Kasumi-1 (cell line): ENCODE data around the gene STX3.
"Not testable (repeated sequence)": the region's sequence is repeated elsewhere in the genome, so short reads cannot be mapped to it uniquely, and the experiment has no call there.

Experiments used
- DNase-seq, 2 experiments: peaks; one replicate each; lab custom pipeline; 2025; lab: John Stamatoyannopoulos, UW

Gene STX3

GRCh38 chr11:59758401-59759037 lies 3.3 kb downstream of the STX3 start:
- DNase-seq, result no peak

GRCh38 chr11:59759900-59760299 lies 4.7 kb downstream of the STX3 start:
- no peak for DNase-seq

- DNase-seq, result no peak
Measured at GRCh38 chr11:59760771-59761170, 5.6 kb downstream of the STX3 start.

- DNase-seq, result no peak
Measured at GRCh38 chr11:59761993-59762392, 6.8 kb downstream of the STX3 start.

- DNase-seq, result no peak
Measured at GRCh38 chr11:59765068-59765735, 10.0 kb downstream of the STX3 start.

- no peak for DNase-seq
Measured at GRCh38 chr11:59766542-59767224, 11.5 kb downstream of the STX3 start.

GRCh38 chr11:59767225-59767611 lies 12.0 kb downstream of the STX3 start:
- DNase-seq, result peak; percentile 35 to 55

- DNase-seq, result no peak
Measured at GRCh38 chr11:59769111-59769510, 13.9 kb downstream of the STX3 start.

GRCh38 chr11:59769828-59770227 lies 14.7 kb downstream of the STX3 start:
- DNase-seq, result no peak

- DNase-seq, result no peak
Measured at GRCh38 chr11:59770319-59770718, 15.1 kb downstream of the STX3 start.

- DNase-seq, result no peak
Measured at GRCh38 chr11:59770869-59771268, 15.7 kb downstream of the STX3 start.

- peak; percentile 29 to 50 for DNase-seq
Measured at GRCh38 chr11:59771605-59772004, 16.4 kb downstream of the STX3 start.

GRCh38 chr11:59773083-59773440 lies 17.9 kb downstream of the STX3 start:
- DNase-seq, result no peak

- no peak for DNase-seq
Measured at GRCh38 chr11:59776210-59777066, 21.3 kb downstream of the STX3 start.

GRCh38 chr11:59777104-59777503 lies 21.9 kb downstream of the STX3 start:
- no peak for DNase-seq

GRCh38 chr11:59778122-59778521 lies 22.9 kb downstream of the STX3 start:
- DNase-seq, result no peak

- DNase-seq, result no peak
Measured at GRCh38 chr11:59779487-59779886, 24.3 kb downstream of the STX3 start.

- no peak for DNase-seq
Measured at GRCh38 chr11:59782080-59782479, 26.9 kb downstream of the STX3 start.

- DNase-seq, result no peak
Measured at GRCh38 chr11:59783632-59784090, 28.5 kb downstream of the STX3 start.

GRCh38 chr11:59784441-59784840 lies 29.3 kb downstream of the STX3 start:
- DNase-seq, result not testable (repeated sequence)

GRCh38 chr11:59785818-59786217 lies 30.6 kb downstream of the STX3 start:
- DNase-seq, result no peak

GRCh38 chr11:59787255-59787588 lies 32.0 kb downstream of the STX3 start:
- DNase-seq, result no peak
